Mesenchymal stem cell (in vitro differentiated cells and primary cell): ENCODE measurements around the gene GFRA1.

ENCODE experiments used
- DNase-seq: peaks from one replicate; pipeline ENCODE4 v3.0.0-alpha.2; 2013
- H2AFZ ChIP-seq: one replicate; pipeline ENCODE4 v1.6.1; 2013; ENCODE audit warnings: low read depth, mild to moderate bottlenecking, control low read depth, inconsistent platforms, low read length, moderate library complexity
- H2AK5ac ChIP-seq: 2 replicates; pipeline ENCODE4 v1.6.1; 2013; ENCODE audit warnings: low read length, moderate library complexity, mild to moderate bottlenecking, inconsistent platforms; ENCODE audit not compliant: severe bottlenecking
- H2BK120ac ChIP-seq: one replicate; pipeline ENCODE4 v1.6.1; 2013; ENCODE audit warnings: low read depth, mild to moderate bottlenecking, inconsistent platforms, low read length, moderate library complexity
- H2BK12ac ChIP-seq, 2 experiments: one replicate each; pipeline ENCODE4 v1.6.1; 2013; ENCODE audit warnings: inconsistent platforms in 2 of 2, low read length in 2 of 2, mild to moderate bottlenecking in 2 of 2, moderate library complexity in 2 of 2, control low read depth in 1 of 2
- H2BK15ac ChIP-seq: one replicate; pipeline ENCODE4 v1.6.1; 2013; ENCODE audit warnings: mild to moderate bottlenecking, low read depth, inconsistent platforms; ENCODE audit not compliant: poor library complexity, severe bottlenecking
- H2BK5ac ChIP-seq: 2 replicates; pipeline ENCODE4 v1.6.1; 2013; ENCODE audit warnings: low read depth, mild to moderate bottlenecking, low read length, control low read depth, inconsistent platforms; ENCODE audit not compliant: poor library complexity, severe bottlenecking
- H3K14ac ChIP-seq, 2 experiments: one replicate each; pipeline ENCODE4 v1.6.1; 2013; ENCODE audit warnings: inconsistent platforms in 2 of 2, low read length in 2 of 2, control low read depth in 1 of 2, mild to moderate bottlenecking in 1 of 2, moderate library complexity in 1 of 2
- H3K18ac ChIP-seq, 2 experiments: one replicate each; pipeline ENCODE4 v1.6.1; 2013; ENCODE audit warnings: inconsistent platforms in 2 of 2, low read length in 2 of 2, control low read depth in 1 of 2, low read depth in 1 of 2, mild to moderate bottlenecking in 1 of 2
- H3K23ac ChIP-seq, 2 experiments: one replicate each; pipeline ENCODE4 v1.6.1; 2013; ENCODE audit warnings: inconsistent platforms in 2 of 2, low read length in 2 of 2, mild to moderate bottlenecking in 2 of 2, moderate library complexity in 2 of 2, control low read depth in 1 of 2
- H3K27ac ChIP-seq: 2 replicates; pipeline ENCODE4 v1.5.1; 2013; ENCODE audit warnings: mild to moderate bottlenecking, moderate library complexity, low read length, control low read depth, inconsistent platforms; ENCODE audit not compliant: poor library complexity, severe bottlenecking
- H3K27me3 ChIP-seq, 2 experiments: 2 replicates each; pipeline versions ENCODE4 v1.6.1 to v1.7.0; 2013; ENCODE audit warnings: low read length in 2 of 2, mild to moderate bottlenecking in 2 of 2, moderate library complexity in 2 of 2, control low read depth in 1 of 2, inconsistent platforms in 1 of 2; ENCODE audit not compliant: control insufficient read depth in 1 of 2, insufficient read depth in 1 of 2
- H3K36me3 ChIP-seq, 2 experiments: 2 replicates each; pipeline versions ENCODE4 v1.6.1 to v1.7.0; 2013; ENCODE audit warnings: low read length in 2 of 2, control low read depth in 1 of 2, inconsistent platforms in 1 of 2, low read depth in 1 of 2, mild to moderate bottlenecking in 1 of 2; ENCODE audit not compliant: insufficient read depth in 2 of 2, control insufficient read depth in 1 of 2
- H3K4ac ChIP-seq, 2 experiments: one replicate each; pipeline ENCODE4 v1.6.1; 2013; ENCODE audit warnings: inconsistent platforms in 2 of 2, low read length in 2 of 2, mild to moderate bottlenecking in 2 of 2, moderate library complexity in 2 of 2, control low read depth in 1 of 2, low read depth in 1 of 2
- H3K4me1 ChIP-seq: 2 replicates; pipeline ENCODE4 v1.6.1; 2013; ENCODE audit warnings: low read depth, low read length, control low read depth; ENCODE audit not compliant: control insufficient read depth, insufficient read depth
- H3K4me2 ChIP-seq: 2 replicates; pipeline ENCODE4 v1.6.1; 2013; ENCODE audit warnings: low read length, mild to moderate bottlenecking, inconsistent platforms; ENCODE audit not compliant: poor library complexity, severe bottlenecking
- H3K4me3 ChIP-seq, 2 experiments: 2 replicates each; pipeline versions ENCODE4 v1.5.1 to v1.7.0; 2013; ENCODE audit warnings: low read length in 2 of 2, mild to moderate bottlenecking in 2 of 2, control low read depth in 1 of 2, low read depth in 1 of 2; ENCODE audit not compliant: insufficient read depth in 1 of 2
- H3K79me1 ChIP-seq: replicated peaks from 2 replicates; pipeline ENCODE4 v1.6.1; 2013; ENCODE audit warnings: mild to moderate bottlenecking, control low read depth, low read length, inconsistent platforms; ENCODE audit not compliant: poor library complexity, severe bottlenecking
- H3K9ac ChIP-seq: 2 replicates; pipeline ENCODE4 v1.7.0; 2013; ENCODE audit warnings: mild to moderate bottlenecking, low read length, moderate library complexity
- H3K9me3 ChIP-seq: 2 replicates; pipeline ENCODE4 v1.7.0; 2013; ENCODE audit warnings: mild to moderate bottlenecking, low read length; ENCODE audit not compliant: control insufficient read depth
- H4K8ac ChIP-seq: one replicate; pipeline ENCODE4 v1.6.1; 2013; ENCODE audit warnings: inconsistent platforms, mild to moderate bottlenecking, low read length, moderate library complexity
- H4K91ac ChIP-seq: one replicate; pipeline ENCODE4 v1.6.1; 2013; ENCODE audit warnings: mild to moderate bottlenecking, low read length, inconsistent platforms
- WGBS: methylation state at CpG from one replicate; pipeline ENCODE4 v1.1.7; 2013; ENCODE audit warnings: mixed read lengths; 5-methylcytosine and 5-hydroxymethylcytosine counted together

The GFRA1 gene

GRCh38 chr10:116030576-116030975, 242.4 kb downstream of the GFRA1 start:
- Histone ChIP-seq H4K91ac (no peak overlapping the region), H3K4me2 (no peak overlapping the region), H3K9me3 (peaks cover 23% of the 10 kb centered on the region), H3K4ac (no peak overlapping the region), H3K4me3 (no peak overlapping the region), H3K9ac (no peak overlapping the region), H3K27me3 (no peaks in the 10 kb centered on the region), H3K4me1 (no peaks in the 10 kb centered on the region), H2AK5ac (no peak overlapping the region), H2AFZ (no peak overlapping the region), H3K79me1 (no peaks in the 10 kb centered on the region), H3K36me3 (no peaks in the 10 kb centered on the region), H2BK120ac (no peak overlapping the region), H3K23ac (no peak overlapping the region), H2BK5ac (no peak overlapping the region), H3K27ac (no peak overlapping the region), H3K14ac (no peak overlapping the region), H4K8ac (no peak overlapping the region), H2BK12ac (no peak overlapping the region), H3K18ac (no peak overlapping the region), H2BK15ac (no peak overlapping the region)
- no peak for DNase-seq
- WGBS, result 60% methylated on average over 2 of the region's 3 CpGs

GRCh38 chr10:116029826-116030225, 243.2 kb downstream of the GFRA1 start:
- Histone ChIP-seq H2BK12ac (no peak overlapping the region), H2BK15ac (no peak overlapping the region), H3K9me3 (peaks cover 23% of the 10 kb centered on the region), H3K79me1 (no peaks in the 10 kb centered on the region), H3K36me3 (no peaks in the 10 kb centered on the region), H3K14ac (no peak overlapping the region), H2BK120ac (no peak overlapping the region), H3K4ac (no peak overlapping the region), H3K4me3 (no peak overlapping the region), H2BK5ac (no peak overlapping the region), H2AFZ (no peak overlapping the region), H2AK5ac (no peak overlapping the region), H4K91ac (no peak overlapping the region), H3K23ac (no peak overlapping the region), H3K27me3 (no peaks in the 10 kb centered on the region), H3K18ac (no peak overlapping the region), H3K4me2 (no peak overlapping the region), H3K9ac (no peak overlapping the region), H4K8ac (no peak overlapping the region), H3K27ac (no peak overlapping the region), H3K4me1 (no peaks in the 10 kb centered on the region)
- 91% methylated on average over 3 of the region's 4 CpGs for WGBS
- DNase-seq, result no peak

GRCh38 chr10:116027355-116027754, 245.7 kb downstream of the GFRA1 start:
- Histone ChIP-seq H3K4me3 (no peak overlapping the region), H4K91ac (no peak overlapping the region), H3K9ac (no peak overlapping the region), H3K14ac (no peak overlapping the region), H2BK12ac (no peak overlapping the region), H2AFZ (no peak overlapping the region), H3K36me3 (no peaks in the 10 kb centered on the region), H4K8ac (no peak overlapping the region), H2BK120ac (no peak overlapping the region), H3K27me3 (no peaks in the 10 kb centered on the region), H2BK15ac (no peak overlapping the region), H3K27ac (no peak overlapping the region), H3K9me3 (peaks cover 11% of the 10 kb centered on the region), H3K4me1 (no peaks in the 10 kb centered on the region), H2BK5ac (no peak overlapping the region), H3K79me1 (no peaks in the 10 kb centered on the region), H3K23ac (no peak overlapping the region), H3K4me2 (no peak overlapping the region), H2AK5ac (no peak overlapping the region), H3K4ac (no peak overlapping the region), H3K18ac (no peak overlapping the region)
- DNase-seq, result no peak
- WGBS, result 80% methylated on average over 5 of the region's 6 CpGs

- Histone ChIP-seq H3K27ac (no peak overlapping the region), H2AFZ (no peak overlapping the region), H3K23ac (no peak overlapping the region), H2BK12ac (no peak overlapping the region), H4K8ac (no peak overlapping the region), H2AK5ac (no peak overlapping the region), H2BK5ac (no peak overlapping the region), H3K4me3 (no peak overlapping the region), H3K79me1 (no peaks in the 10 kb centered on the region), H3K9ac (no peak overlapping the region), H3K4ac (no peak overlapping the region), H3K9me3 (peaks cover 5% of the 10 kb centered on the region), H2BK120ac (no peak overlapping the region), H3K4me1 (no peaks in the 10 kb centered on the region), H3K27me3 (no peaks in the 10 kb centered on the region), H3K14ac (no peak overlapping the region), H3K18ac (no peak overlapping the region), H2BK15ac (no peak overlapping the region), H3K4me2 (no peak overlapping the region), H4K91ac (no peak overlapping the region), H3K36me3 (no peaks in the 10 kb centered on the region)
- WGBS, result 92% methylated on average over 6 of the region's 6 CpGs
- DNase-seq, result no peak
Observed at GRCh38 chr10:116026725-116027124, 246.3 kb downstream of the GFRA1 start.
